ENCODE data around the gene PSMB10.
"Not testable (repeated sequence)": the region's sequence is repeated elsewhere in the genome, so short reads cannot be mapped to it uniquely, and the experiment has no call there.

Gene PSMB10

GRCh38 chr16:67924140-67924906 lies 12.3 kb downstream of the PSMB10 start:
- DNase-seq, result no peak

DNA sequence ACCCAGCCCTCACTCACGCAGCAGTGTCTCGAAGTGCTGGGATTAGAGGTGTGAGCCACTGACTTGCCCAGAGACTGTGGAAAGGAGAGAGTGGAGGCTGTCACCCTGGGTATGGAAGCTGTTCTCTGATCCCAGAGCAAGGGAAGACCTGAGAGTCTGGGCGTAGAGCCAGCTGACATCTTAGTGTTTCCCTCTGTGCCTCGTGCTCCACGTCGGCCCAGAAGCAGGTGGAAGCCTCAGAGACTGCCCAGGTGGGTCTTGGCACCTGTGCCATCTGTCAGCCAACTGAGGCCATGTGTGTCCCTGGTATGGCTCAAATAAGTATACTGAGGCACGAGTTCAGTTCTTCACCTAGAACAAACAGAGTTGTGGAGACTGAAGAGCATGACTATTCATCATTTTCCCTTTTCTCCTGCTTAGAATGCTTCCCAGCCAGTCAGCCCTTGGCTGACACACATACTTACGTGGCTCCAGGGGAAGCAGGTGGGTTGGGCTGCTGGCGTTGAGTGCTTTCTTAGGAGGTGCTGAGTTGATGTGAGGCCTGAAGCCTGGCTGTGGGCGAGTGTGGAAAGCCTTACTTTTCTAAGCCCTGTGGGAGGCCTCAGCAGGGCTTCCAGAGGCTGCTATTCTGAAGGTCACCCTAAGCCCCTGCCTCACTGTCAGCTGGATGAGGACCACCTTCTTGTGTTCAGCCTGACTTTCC lies 13.1 kb downstream of the PSMB10 start:
- no peak for DNase-seq

DNA sequence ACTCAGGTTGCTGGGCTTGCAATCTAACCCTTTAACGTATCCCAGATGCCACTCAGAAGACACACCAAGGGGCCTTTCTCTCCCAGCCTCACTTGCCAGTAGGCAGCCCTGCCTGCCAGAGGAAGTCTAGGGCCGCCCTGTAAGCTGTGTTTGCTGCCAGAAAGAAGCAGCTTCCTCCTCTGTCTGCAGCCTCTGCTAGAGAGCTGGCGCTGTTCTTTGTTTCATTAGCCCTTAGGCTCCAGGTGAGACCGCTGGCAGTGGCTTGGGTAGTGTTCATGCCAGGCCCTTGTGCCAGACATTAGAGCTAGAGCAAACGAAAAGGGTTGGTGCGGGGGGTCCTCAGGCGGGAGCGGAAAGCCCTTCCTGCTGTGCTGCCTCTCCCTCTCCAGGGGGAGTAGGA lies 13.9 kb downstream of the PSMB10 start:
- DNase-seq, result no peak

- DNase-seq, result no peak
Observed at GRCh38 chr16:67922221-67922620, 14.4 kb downstream of the PSMB10 start.

DNA sequence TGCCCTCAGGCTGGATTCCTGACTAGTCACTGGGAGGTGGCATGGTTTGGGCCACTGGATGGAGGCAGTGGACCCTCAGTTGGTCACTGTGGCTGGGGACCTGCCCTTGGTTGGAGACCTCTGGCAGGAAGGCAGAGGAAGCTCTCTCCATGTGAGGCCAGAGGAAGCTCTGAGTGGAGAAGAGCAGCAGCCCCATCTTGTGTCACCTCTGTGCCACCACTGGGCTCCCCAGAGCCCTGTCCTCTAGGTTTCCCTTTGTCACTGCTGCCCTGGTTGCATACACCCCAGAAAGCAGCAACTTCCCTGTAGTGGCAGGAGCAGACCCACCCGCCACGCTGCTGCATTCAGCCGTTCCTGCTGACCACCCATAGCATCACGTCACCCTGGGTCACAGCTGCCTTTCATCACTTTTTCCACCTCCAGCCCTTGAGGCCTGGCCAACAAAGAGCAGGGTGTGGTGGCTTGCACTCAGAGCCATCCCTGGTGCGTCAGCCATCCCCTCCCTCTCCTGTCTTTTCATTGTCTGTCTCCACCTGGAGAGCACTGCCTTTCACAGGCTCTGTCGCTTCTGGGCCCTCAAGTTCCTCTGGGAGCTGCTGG lies 16.9 kb downstream of the PSMB10 start:
- DNase-seq, result no peak

GRCh38 chr16:67917852-67918236 lies 18.8 kb downstream of the PSMB10 start:
- no peak for DNase-seq

- DNase-seq, result no peak
Observed at GRCh38 chr16:67917140-67917851, 19.4 kb downstream of the PSMB10 start.

GRCh38 chr16:67915831-67916723 lies 20.6 kb downstream of the PSMB10 start:
- no peak for DNase-seq

GRCh38 chr16:67915496-67915769 lies 21.2 kb downstream of the PSMB10 start:
- not testable (repeated sequence) for DNase-seq

DNA sequence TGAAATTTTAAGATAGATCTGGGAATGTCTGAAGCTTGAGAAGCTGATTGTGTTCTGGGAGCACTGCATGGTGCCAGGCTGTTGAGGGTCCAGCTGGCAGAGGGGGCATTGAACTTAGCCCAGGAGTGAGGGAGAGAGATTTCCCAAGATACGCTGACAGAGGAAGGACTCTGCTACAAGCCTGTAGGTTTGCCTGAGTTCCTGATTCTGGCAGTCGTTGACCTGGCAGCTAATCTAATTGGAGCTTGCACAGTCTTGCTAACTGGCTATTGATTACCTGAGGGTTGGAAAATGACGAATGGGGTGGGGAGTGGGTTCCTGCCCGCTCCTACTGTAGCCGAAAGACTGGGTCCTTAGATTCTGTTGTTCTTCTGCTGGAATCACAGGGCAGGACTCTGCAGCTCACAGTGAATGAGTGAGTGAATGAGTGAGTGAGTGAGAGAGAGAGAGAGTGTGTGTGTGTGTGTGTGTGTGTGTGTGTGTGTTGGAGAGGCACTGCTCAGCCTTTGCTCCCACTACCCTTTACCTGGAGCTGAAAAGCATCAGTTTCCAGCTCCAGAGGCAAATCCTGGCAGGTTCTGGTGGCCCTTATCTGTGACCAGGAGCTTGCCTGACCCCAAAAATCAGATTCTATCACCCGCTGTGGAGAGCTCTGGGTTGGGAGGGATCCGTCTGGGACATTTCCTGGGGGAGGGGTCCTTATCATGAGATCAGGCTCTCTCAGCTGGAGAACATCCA lies 21.7 kb downstream of the PSMB10 start:
- DNase-seq, result no peak

DNA sequence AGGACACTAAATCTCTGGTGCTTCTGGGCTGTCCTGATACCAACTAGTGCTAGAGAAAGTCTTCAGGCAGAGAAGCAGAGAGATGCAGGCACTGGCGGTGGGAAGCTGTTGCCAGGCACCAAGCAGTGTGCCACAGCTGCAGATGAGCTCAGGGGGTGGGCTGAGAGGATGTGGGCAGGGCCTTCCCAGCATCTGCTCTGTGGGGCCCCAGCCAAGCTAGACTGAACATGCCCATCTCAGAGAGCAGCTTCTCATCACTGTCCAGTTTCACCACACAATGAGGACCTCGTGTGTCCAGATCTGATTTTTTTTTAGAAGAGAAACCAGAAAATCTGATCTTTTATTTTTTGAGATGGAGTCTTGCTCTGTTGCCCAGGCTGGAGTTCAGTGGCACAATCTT lies 26.5 kb downstream of the PSMB10 start:
- DNase-seq, result no peak

- DNase-seq, result no peak
Observed at GRCh38 chr16:67909056-67909742, 27.5 kb downstream of the PSMB10 start.

GRCh38 chr16:67907397-67908180 lies 29.1 kb downstream of the PSMB10 start:
- no peak for DNase-seq

GRCh38 chr16:67902831-67903230 lies 33.8 kb downstream of the PSMB10 start:
- DNase-seq, result no peak

DNA sequence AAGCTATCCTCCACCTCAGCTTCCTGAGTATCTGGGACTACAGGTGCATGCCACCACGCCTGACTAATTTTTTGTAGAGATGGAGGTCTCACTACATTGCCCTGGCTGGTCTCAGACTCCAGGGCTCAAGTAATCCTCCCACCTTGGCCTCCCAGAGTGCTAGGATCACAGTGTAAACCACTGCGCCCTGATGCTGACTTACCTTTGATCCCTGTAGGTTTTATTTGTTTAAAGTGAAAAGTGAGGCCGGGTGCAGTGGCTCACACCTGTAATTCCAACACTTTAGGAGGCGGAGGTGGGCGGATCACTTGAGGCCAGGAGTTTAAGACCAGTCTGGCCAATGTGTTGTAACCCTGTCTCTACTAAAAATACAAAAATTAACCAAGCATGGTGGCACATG lies 34.9 kb downstream of the PSMB10 start:
- DNase-seq, result no peak

GRCh38 chr16:67897231-67897630 lies 39.4 kb downstream of the PSMB10 start:
- DNase-seq, result no peak

DNA sequence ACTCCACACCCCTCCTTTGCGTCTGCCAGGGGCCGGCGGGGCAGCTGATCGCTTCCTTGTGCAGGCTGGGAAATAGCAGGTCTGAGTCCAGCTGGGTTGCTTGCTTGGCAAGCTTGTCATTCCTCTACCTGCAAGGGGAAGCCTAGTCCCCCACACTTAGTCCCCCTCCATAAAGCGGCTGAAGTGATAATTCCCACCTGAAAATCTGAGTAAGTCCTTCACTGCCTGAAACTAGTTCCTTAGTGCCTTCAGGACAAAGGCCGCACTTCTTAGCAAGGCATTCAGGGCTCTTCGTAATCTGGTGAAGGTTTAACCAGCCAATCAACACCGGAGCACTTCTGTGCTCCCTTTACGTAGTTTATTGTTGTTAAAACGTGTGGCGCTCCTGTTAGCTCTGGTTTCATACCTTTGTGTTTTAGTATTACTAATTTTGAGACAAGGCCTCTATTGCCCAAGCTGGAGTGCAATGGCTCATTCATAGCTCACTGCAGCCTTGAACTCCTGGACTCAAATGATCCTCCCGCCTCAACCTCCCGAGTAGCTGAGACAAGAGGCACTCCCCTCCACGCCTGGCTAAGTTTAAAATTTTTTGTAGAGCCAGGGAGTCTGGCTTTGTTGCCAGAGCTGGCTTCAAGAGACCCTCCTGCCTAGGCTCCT lies 42.8 kb downstream of the PSMB10 start:
- DNase-seq, result peak; percentile 27

- peak; percentile 98 for DNase-seq
Observed at GRCh38 chr16:67892899-67893742, 43.5 kb downstream of the PSMB10 start, which contains the start of gene PSKH1. PSKH1 (plus strand) TSS chr16:67893254; CDS start chr16:67908750, 15,496 bp downstream.

- no peak for DNase-seq
Observed at GRCh38 chr16:67892375-67892774, 44.3 kb downstream of the PSMB10 start.
